Skeletal muscle tissue (tissue), 4 donors: ENCODE data around the gene CHRNE. TPM values are rescaled to one million over a fixed set of nuclear protein-coding genes. Genes with fewer than 3 reads are reported as not detected.

Experiments used
- H3K27ac ChIP-seq: one replicate; pipeline ENCODE4 v1.7.0; 2013; ENCODE audit warnings: mild to moderate bottlenecking, low read depth, low read length, inconsistent platforms
- H3K27me3 ChIP-seq, 3 donors: one replicate each; pipeline ENCODE4 v1.7.0; 2013; ENCODE audit warnings: low read length in 3 of 3; ENCODE audit not compliant: control insufficient read depth in 3 of 3, insufficient read depth in 3 of 3
- H3K36me3 ChIP-seq, 3 donors: one replicate each; pipeline ENCODE4 v1.7.0; 2013; ENCODE audit warnings: low read length in 3 of 3; ENCODE audit not compliant: control insufficient read depth in 3 of 3, insufficient read depth in 3 of 3
- H3K4me1 ChIP-seq, 3 donors: one replicate each; pipeline ENCODE4 v1.7.0; 2013; ENCODE audit warnings: low read length in 3 of 3, mild to moderate bottlenecking in 3 of 3; ENCODE audit not compliant: control insufficient read depth in 3 of 3, insufficient read depth in 3 of 3
- H3K4me3 ChIP-seq, 3 donors: one replicate each; pipeline ENCODE4 v1.7.0; 2013; ENCODE audit warnings: low read length in 3 of 3
- H3K9ac ChIP-seq, 3 donors: one replicate each; pipeline ENCODE4 v1.7.0; 2013; ENCODE audit warnings: low read length in 3 of 3, mild to moderate bottlenecking in 3 of 3, moderate library complexity in 2 of 3, low read depth in 1 of 3
- H3K9me3 ChIP-seq, 3 donors: one replicate each; pipeline ENCODE4 v1.7.0; 2013; ENCODE audit warnings: low read length in 3 of 3; ENCODE audit not compliant: control insufficient read depth in 3 of 3
- total RNA-seq: library from RNA; depleted of rRNA; stranded (reverse); fragments of >200 nt; gene quantifications from one replicate; pipeline ENCODE4 v1.2.3, GENCODE V29; 2014
- donor health status: Osteomylitis.

CHRNE gene
- total RNA-seq, 1 donor from 2014 or later, result 1.0 TPM

DNA sequence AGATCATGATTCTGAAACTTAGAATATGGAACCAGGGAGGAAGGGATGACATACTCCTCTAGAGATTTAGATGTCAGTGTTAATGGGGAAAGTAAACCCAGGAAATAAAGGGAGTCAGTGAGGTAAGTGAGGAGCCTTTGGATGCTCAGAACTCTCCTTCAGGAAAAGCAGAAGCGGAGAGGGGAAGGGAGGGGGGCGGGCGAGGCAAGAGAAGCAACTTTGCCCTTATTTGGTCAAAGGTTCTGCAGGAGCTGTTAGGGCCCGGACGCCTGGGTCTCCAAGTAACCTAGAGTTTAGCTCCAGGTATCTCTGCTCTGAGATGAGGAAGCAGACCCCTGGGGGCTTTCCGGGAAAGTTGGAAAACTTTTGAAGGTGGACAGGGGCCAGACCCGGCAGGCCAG lies 44.1 kb upstream of the CHRNE start:
- Histone ChIP-seq H3K4me1 (peaks cover 33 to 64% (median 40%) of the 10 kb centered on the region in 3 donors), H3K27me3 (no peaks in the 10 kb centered on the region), H3K27ac (peak overlapping the region; percentile 98), H3K4me3 (peak overlapping the region; percentile 58 to 95 (median 68)), H3K36me3 (peaks cover 37 to 47% (median 43%) of the 10 kb centered on the region in 3 donors), H3K9me3 (no peaks in the 10 kb centered on the region), H3K9ac (peak overlapping the region; percentile 4 to 65 (median 30))

- Histone ChIP-seq H3K27me3 (no peaks in the 10 kb centered on the region), H3K36me3 (peaks cover 38 to 45% (median 41%) of the 10 kb centered on the region in 3 donors), H3K4me3 (peak overlapping the region; percentile 58 to 95 (median 68)), H3K27ac (peak overlapping the region; percentile 98), H3K9ac (peak overlapping the region; percentile 4 to 65 (median 30)), H3K9me3 (no peaks in the 10 kb centered on the region), H3K4me1 (peaks cover 37 to 65% (median 44%) of the 10 kb centered on the region in 3 donors)
Observed at GRCh38 chr17:4946312-4946976, 43.5 kb upstream of the CHRNE start.

DNA sequence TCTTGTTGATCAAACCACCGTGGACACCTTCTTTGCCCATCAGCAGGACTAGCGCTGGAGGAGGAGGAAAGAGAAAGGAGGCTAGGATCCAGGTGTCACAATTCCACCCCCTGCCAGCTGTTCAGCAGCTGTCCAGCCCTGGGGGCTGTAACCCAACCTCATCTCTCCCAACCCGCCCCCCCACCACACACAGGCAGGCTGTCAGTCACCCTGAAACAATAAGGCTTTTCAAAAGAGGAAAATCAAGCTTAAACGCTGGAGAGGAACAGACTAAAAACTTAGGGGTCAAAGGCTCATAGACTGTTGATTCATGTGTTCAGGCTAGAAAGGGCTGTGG lies 43.0 kb upstream of the CHRNE start:
- Histone ChIP-seq H3K4me3 (peak overlapping the region; percentile 58 to 95 (median 68)), H3K36me3 (peaks cover 38 to 42% (median 41%) of the 10 kb centered on the region in 3 donors), H3K27ac (peak overlapping the region; percentile 98), H3K9me3 (no peaks in the 10 kb centered on the region), H3K27me3 (no peaks in the 10 kb centered on the region), H3K9ac (peak overlapping the region in 2 of 3 donors; percentile 51 to 65), H3K4me1 (peaks cover 42 to 66% (median 50%) of the 10 kb centered on the region in 3 donors)

- Histone ChIP-seq H3K4me1 (peaks cover 42 to 66% (median 49%) of the 10 kb centered on the region in 3 donors), H3K27me3 (no peaks in the 10 kb centered on the region), H3K4me3 (peak overlapping the region; percentile 23 to 46 (median 45)), H3K9me3 (no peaks in the 10 kb centered on the region), H3K27ac (peak overlapping the region; percentile 81), H3K9ac (peak overlapping the region; percentile 43 to 65 (median 51)), H3K36me3 (peaks cover 38 to 42% (median 41%) of the 10 kb centered on the region in 3 donors)
Observed at GRCh38 chr17:4945176-4945943, 42.5 kb upstream of the CHRNE start.

- peak overlapping the region; percentile 16 to 53 (median 51) for H3K9ac ChIP-seq
- H3K36me3 ChIP-seq, result peaks cover 38 to 42% (median 41%) of the 10 kb centered on the region in 3 donors
- H3K27me3 ChIP-seq, result no peaks in the 10 kb centered on the region
- H3K9me3 ChIP-seq, result no peaks in the 10 kb centered on the region
- peak overlapping the region in 1 of 3 donors; percentile 46 for H3K4me3 ChIP-seq
- peaks cover 42 to 62% (median 47%) of the 10 kb centered on the region in 3 donors for H3K4me1 ChIP-seq
- H3K27ac ChIP-seq, result peak overlapping the region; percentile 81
Observed at GRCh38 chr17:4944554-4945175, 41.8 kb upstream of the CHRNE start.

GRCh38 chr17:4944163-4944553 lies 41.3 kb upstream of the CHRNE start:
- Histone ChIP-seq H3K4me3 (no peak overlapping the region), H3K9ac (peak overlapping the region in 1 of 3 donors; percentile 51), H3K36me3 (peaks cover 38 to 44% (median 41%) of the 10 kb centered on the region in 3 donors), H3K9me3 (no peaks in the 10 kb centered on the region), H3K27ac (peak overlapping the region; percentile 81), H3K4me1 (peaks cover 43 to 67% (median 49%) of the 10 kb centered on the region in 3 donors), H3K27me3 (no peaks in the 10 kb centered on the region)

DNA sequence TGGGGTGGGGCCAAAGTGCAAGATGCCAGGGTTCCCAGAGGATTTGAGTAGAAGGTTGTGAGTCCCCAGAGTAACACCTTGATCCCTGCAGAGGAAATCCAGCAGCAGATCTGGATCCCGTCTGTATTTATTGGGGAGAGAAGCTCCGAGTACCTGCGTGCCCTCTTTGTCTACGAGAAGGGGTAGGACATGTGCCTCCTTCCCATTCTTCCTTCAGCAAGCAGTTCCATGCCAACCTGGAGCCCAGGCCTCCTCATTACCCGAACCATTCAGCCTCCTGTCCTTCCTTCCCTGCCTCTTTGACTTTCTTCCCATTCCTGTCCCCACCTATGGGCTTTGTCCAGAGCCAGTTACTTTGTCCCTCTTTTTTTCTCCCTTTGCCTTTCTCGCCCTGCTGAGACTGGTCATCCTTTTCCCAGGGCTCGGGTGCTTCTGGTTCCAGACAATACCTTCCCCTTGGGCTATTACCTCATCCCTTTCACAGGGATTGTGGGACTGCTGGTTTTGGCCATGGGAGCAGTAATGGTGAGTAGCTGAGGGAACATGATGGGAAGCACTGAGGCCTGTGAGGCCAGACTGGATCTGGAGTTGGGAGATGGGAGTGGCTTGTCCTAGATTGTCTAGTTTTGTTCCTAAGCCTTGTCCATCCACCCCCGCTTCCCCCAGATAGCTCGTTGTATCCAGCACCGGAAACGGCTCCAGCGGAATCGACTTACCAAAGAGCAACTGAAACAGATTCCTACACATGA lies 40.0 kb upstream of the CHRNE start:
- H3K36me3 ChIP-seq, result peaks cover 46 to 54% (median 46%) of the 10 kb centered on the region in 3 donors
- H3K4me1 ChIP-seq, result peaks cover 56 to 76% (median 59%) of the 10 kb centered on the region in 3 donors
- no peaks in the 10 kb centered on the region for H3K9me3 ChIP-seq
- peak overlapping the region in 1 of 3 donors; percentile 33 for H3K9ac ChIP-seq
- no peak overlapping the region for H3K4me3 ChIP-seq
- no peaks in the 10 kb centered on the region for H3K27me3 ChIP-seq
- H3K27ac ChIP-seq, result no peak overlapping the region

GRCh38 chr17:4941319-4941610 lies 38.4 kb upstream of the CHRNE start:
- peaks cover 55 to 65% (median 59%) of the 10 kb centered on the region in 3 donors for H3K36me3 ChIP-seq
- no peaks in the 10 kb centered on the region for H3K27me3 ChIP-seq
- peak overlapping the region; percentile 94 to 99 (median 98) for H3K9ac ChIP-seq
- H3K4me1 ChIP-seq, result peaks cover 59 to 81% (median 68%) of the 10 kb centered on the region in 3 donors
- no peaks in the 10 kb centered on the region for H3K9me3 ChIP-seq
- peak overlapping the region; percentile 81 to 95 (median 91) for H3K4me3 ChIP-seq
- H3K27ac ChIP-seq, result peak overlapping the region; percentile 92

DNA sequence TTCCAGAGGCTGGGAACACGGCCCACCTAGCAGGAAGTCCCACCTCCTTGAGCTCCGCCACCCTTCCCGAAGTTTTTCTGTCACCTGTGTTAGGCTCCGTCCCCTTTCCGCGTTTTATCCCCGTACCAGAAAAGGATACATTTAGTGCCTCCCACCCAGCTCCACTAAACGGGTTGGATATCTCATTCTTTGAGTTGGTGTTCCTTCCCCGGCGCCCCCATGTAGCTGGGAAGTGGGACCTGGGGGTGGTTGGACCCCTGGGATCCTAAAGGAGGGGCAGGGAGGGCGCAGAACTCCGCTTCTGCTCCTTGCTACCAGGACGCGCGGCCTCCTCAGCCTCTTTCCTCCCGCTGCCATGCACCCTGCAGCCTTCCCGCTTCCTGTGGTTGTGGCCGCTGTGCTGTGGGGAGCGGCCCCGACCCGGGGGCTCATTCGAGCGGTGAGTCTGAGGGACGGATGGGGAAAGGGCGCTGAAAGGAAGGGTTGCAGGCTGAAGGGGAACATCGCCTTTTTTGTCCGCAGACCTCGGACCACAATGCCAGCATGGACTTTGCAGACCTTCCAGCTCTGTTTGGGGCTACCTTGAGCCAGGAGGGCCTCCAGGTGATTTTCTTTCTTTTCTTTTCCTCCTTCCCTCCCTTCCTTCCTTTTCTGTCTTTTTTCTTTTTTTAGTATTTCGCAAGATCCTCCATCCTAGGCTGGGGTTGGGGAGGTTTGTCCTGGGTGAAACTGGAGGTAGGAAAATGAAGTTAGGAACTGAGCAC lies 37.8 kb upstream of the CHRNE start:
- Histone ChIP-seq H3K4me1 (peaks cover 59 to 81% (median 68%) of the 10 kb centered on the region in 3 donors), H3K9me3 (no peaks in the 10 kb centered on the region), H3K27me3 (no peaks in the 10 kb centered on the region), H3K36me3 (peaks cover 54 to 67% (median 60%) of the 10 kb centered on the region in 3 donors), H3K9ac (peak overlapping the region; percentile 94 to 99 (median 98)), H3K4me3 (peak overlapping the region; percentile 81 to 95 (median 91)), H3K27ac (peak overlapping the region; percentile 92)
